ENCODE data around the gene CHST4.

- TF ChIP-seq CTCF (IDR thresholded peaks at IDR 0.05; ENCODE audit: borderline replicate concordance, extremely low read depth, low read length, poor library complexity, severe bottlenecking) (no peak), EZH2 (IDR thresholded peaks at IDR 0.05; ENCODE audit: borderline replicate concordance, low read depth, low read length, severe bottlenecking) (no peak)
These were observed 33.4 kb upstream of the CHST4 start for GRCh38 chr16:71492786-71493185.
